Measurements from ENCODE around the gene INHBB.

DNA sequence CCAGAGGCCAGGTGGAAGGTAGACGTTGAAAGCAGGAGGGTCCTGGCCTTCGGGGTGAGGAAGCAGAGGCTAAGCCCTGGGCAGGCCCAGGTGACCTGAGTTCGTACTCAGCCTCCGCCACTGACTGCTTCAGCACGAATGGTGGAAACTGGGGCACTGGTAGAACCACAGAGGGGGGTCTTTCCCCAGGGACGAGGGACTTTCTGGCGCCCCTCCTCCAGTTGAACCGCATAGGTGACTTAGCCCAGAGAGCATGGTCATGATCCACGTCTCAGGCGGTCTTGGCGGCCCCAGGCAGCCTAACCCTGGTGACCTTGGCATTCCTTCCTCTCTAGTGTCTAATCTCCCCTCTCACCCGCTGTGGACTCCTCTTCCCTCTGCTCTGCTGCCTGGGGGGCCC is 30.2 kb downstream of the INHBB start:
- TF ChIP-seq, protein P1, sequence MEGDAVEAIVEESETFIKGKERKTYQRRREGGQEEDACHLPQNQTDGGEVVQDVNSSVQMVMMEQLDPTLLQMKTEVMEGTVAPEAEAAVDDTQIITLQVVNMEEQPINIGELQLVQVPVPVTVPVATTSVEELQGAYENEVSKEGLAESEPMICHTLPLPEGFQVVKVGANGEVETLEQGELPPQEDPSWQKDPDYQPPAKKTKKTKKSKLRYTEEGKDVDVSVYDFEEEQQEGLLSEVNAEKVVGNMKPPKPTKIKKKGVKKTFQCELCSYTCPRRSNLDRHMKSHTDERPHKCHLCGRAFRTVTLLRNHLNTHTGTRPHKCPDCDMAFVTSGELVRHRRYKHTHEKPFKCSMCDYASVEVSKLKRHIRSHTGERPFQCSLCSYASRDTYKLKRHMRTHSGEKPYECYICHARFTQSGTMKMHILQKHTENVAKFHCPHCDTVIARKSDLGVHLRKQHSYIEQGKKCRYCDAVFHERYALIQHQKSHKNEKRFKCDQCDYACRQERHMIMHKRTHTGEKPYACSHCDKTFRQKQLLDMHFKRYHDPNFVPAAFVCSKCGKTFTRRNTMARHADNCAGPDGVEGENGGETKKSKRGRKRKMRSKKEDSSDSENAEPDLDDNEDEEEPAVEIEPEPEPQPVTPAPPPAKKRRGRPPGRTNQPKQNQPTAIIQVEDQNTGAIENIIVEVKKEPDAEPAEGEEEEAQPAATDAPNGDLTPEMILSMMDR (IDR thresholded peaks at IDR 0.05; ENCODE audit: insufficient read depth, low read length, poor library complexity, severe bottlenecking), result no peak
- no peak for TF ChIP-seq EZH2phosphoT487 (conservative IDR thresholded peaks at IDR 0.05; ENCODE audit: low read length)

All from SU-DHL-6 (cell line).